Astrocyte (in vitro differentiated cells and primary cell): ENCODE results near the gene ZDHHC12. TPM values are rescaled to one million over a fixed set of nuclear protein-coding genes. Genes with fewer than 3 reads are reported as not detected.

Source experiments
- DNase-seq: peaks from one replicate; pipeline ENCODE4 v3.0.0-alpha.2; 2010; ENCODE audit warnings: low read depth
- FAIRE-seq: peaks from 2 replicates; lab custom pipeline; 2011; peaks lifted over from hg19 to GRCh38; lab: Jason Lieb, UNC
- H2AFZ ChIP-seq: 2 replicates; pipeline ENCODE4 v1.6.0; 2012; ENCODE audit warnings: low read depth, low read length, inconsistent platforms
- H3K27ac ChIP-seq: 2 replicates; pipeline ENCODE4 v1.5.1; 2011; ENCODE audit warnings: low read depth, low read length, inconsistent platforms
- H3K27me3 ChIP-seq: 2 replicates; pipeline ENCODE4 v1.6.0; 2011; ENCODE audit warnings: low read length, inconsistent platforms; ENCODE audit not compliant: insufficient read depth
- H3K36me3 ChIP-seq: 2 replicates; pipeline ENCODE4 v1.5.1; 2011; ENCODE audit warnings: low read length, inconsistent platforms; ENCODE audit not compliant: insufficient read depth
- H3K4me1 ChIP-seq: 2 replicates; pipeline ENCODE4 v1.5.1; 2011; ENCODE audit warnings: low read length, inconsistent platforms; ENCODE audit not compliant: insufficient read depth
- H3K4me2 ChIP-seq: 2 replicates; pipeline ENCODE4 v1.6.0; 2012; ENCODE audit warnings: low read length, inconsistent platforms
- H3K4me3 ChIP-seq: 2 replicates; pipeline ENCODE4 v1.5.1; 2011; ENCODE audit warnings: low read depth, mild to moderate bottlenecking, low read length, inconsistent platforms; ENCODE audit not compliant: insufficient read depth
- H3K79me2 ChIP-seq: 2 replicates; pipeline ENCODE4 v1.6.0; 2012; ENCODE audit warnings: mild to moderate bottlenecking, low read length, inconsistent platforms; ENCODE audit not compliant: insufficient read depth
- H3K9ac ChIP-seq: 2 replicates; pipeline ENCODE4 v1.6.0; 2012; ENCODE audit warnings: mild to moderate bottlenecking, low read length, inconsistent platforms
- H3K9me3 ChIP-seq: 2 replicates; pipeline ENCODE4 v1.5.1; 2012; ENCODE audit warnings: low read depth, mild to moderate bottlenecking, low read length, inconsistent platforms; ENCODE audit not compliant: insufficient read depth
- H4K20me1 ChIP-seq: 2 replicates; pipeline ENCODE4 v1.6.0; 2012; ENCODE audit warnings: low read length, inconsistent platforms; ENCODE audit not compliant: insufficient read depth
- H3K27ac Mint-ChIP-seq: one replicate; pipeline ENCODE4 v1.8.0; 2021; ENCODE audit warnings: mild to moderate bottlenecking, mixed read lengths; ENCODE audit not compliant: unreplicated experiment
- H3K27me3 Mint-ChIP-seq: one replicate; pipeline ENCODE4 v1.8.0; 2021; ENCODE audit warnings: low read depth, mixed read lengths; ENCODE audit not compliant: unreplicated experiment
- H3K36me3 Mint-ChIP-seq: one replicate; pipeline ENCODE4 v1.8.0; 2021; ENCODE audit warnings: low read depth, mixed read lengths; ENCODE audit not compliant: unreplicated experiment
- H3K4me1 Mint-ChIP-seq: one replicate; pipeline ENCODE4 v1.8.0; 2021; ENCODE audit warnings: low read depth, mixed read lengths; ENCODE audit not compliant: unreplicated experiment
- H3K4me3 Mint-ChIP-seq: one replicate; pipeline ENCODE4 v1.8.0; 2021; ENCODE audit warnings: mild to moderate bottlenecking, moderate library complexity, mixed read lengths; ENCODE audit not compliant: unreplicated experiment
- H3K9me3 Mint-ChIP-seq: one replicate; pipeline ENCODE4 v1.8.0; 2021; ENCODE audit warnings: mild to moderate bottlenecking, mixed read lengths; ENCODE audit not compliant: unreplicated experiment
- CTCF ChIP-seq: IDR thresholded peaks from 2 replicates; pipeline ENCODE4 v1.5.1; 2011; ENCODE audit warnings: low read depth, mild to moderate bottlenecking, inconsistent platforms, low read length, moderate library complexity; ENCODE audit not compliant: insufficient read depth
- EZH2 ChIP-seq: IDR thresholded peaks from 2 replicates; pipeline ENCODE4 v1.6.1; 2012; ENCODE audit warnings: mild to moderate bottlenecking, low read length, inconsistent platforms; ENCODE audit not compliant: insufficient read depth
- total RNA-seq: library from RNA; stranded (reverse); gene quantifications from 2 replicates; pipeline ENCODE4 v1.2.1, GENCODE V29; 2021

Gene ZDHHC12
- total RNA-seq, 1 donor from 2014 or later: 23.7 TPM

DNA sequence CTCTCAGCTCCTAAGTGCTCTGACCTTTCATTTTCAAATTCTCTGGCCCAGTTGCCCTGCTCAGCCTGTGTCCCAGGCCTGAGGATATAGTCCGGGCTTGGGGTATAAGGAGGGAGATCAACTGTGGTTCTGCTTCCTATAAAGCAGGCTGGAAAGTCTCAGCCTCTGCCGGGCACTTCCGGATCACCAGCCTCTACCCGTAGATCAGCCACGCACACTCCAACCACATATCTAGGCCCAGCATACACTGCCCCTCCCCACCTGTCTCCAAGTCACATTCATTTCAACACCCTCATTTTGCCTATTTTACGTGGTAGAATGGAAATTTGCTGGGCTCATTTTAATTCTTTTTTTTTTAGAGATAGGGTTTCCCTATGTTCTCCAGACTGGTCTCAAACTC lies 44.7 kb upstream of the ZDHHC12 start:
- Mint-ChIP-seq H3K27me3 (no peaks in the 10 kb centered on the region), H3K27ac (no peak overlapping the region), H3K36me3 (peaks cover 10% of the 10 kb centered on the region), H3K9me3 (no peaks in the 10 kb centered on the region), H3K4me3 (no peak overlapping the region), H3K4me1 (peaks cover 7% of the 10 kb centered on the region)
- Histone ChIP-seq H3K36me3 (no peaks in the 10 kb centered on the region), H4K20me1 (peaks cover 18% of the 10 kb centered on the region), H3K4me3 (no peak overlapping the region), H3K4me1 (peaks cover 9% of the 10 kb centered on the region), H3K27ac (no peak overlapping the region), H3K4me2 (no peak overlapping the region), H3K27me3 (no peaks in the 10 kb centered on the region), H3K79me2 (peaks cover 35% of the 10 kb centered on the region), H2AFZ (no peak overlapping the region), H3K9ac (no peak overlapping the region), H3K9me3 (no peaks in the 10 kb centered on the region)
- TF ChIP-seq CTCF: no peak
- no peak for TF ChIP-seq EZH2
- FAIRE-seq (no peak), DNase-seq (no peak)

DNA sequence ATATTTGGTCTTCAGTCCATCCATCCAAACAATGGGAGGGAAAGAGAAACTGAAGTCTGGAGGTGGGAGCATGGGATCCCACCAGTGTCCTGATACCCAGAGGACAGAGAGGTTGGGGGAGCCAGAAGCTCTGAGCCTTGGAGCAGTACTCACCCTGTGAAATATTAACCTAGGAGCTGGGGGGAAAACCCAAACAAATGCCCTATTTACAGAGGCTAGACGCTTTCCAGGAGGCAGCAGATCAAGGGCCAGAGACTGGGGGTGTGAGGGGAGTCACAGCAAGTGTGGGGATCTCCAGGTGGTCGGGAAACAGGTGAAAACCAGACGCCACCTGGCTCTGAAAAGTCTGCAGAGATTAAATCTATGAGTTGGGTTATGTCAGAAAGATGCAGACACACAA lies 41.6 kb upstream of the ZDHHC12 start:
- Histone ChIP-seq H3K27ac (no peak overlapping the region), H3K79me2 (peaks cover 27% of the 10 kb centered on the region), H3K4me2 (no peak overlapping the region), H3K4me1 (peaks cover 1% of the 10 kb centered on the region), H2AFZ (no peak overlapping the region), H3K27me3 (no peaks in the 10 kb centered on the region), H3K36me3 (no peaks in the 10 kb centered on the region), H3K4me3 (no peak overlapping the region), H3K9me3 (no peaks in the 10 kb centered on the region), H4K20me1 (peaks cover 28% of the 10 kb centered on the region), H3K9ac (no peak overlapping the region)
- peaks cover 2% of the 10 kb centered on the region for H3K4me1 Mint-ChIP-seq
- FAIRE-seq (no peak), DNase-seq (no peak)
- H3K27me3 Mint-ChIP-seq: no peaks in the 10 kb centered on the region
- no peak overlapping the region for H3K27ac Mint-ChIP-seq
- no peak overlapping the region for H3K4me3 Mint-ChIP-seq
- no peak for TF ChIP-seq EZH2
- H3K36me3 Mint-ChIP-seq: peaks cover 9% of the 10 kb centered on the region
- no peaks in the 10 kb centered on the region for H3K9me3 Mint-ChIP-seq

- Mint-ChIP-seq H3K9me3 (no peaks in the 10 kb centered on the region), H3K4me3 (no peak overlapping the region), H3K4me1 (no peaks in the 10 kb centered on the region), H3K27me3 (no peaks in the 10 kb centered on the region), H3K36me3 (peaks cover 6% of the 10 kb centered on the region), H3K27ac (no peak overlapping the region)
- no peak overlapping the region for H2AFZ ChIP-seq
- H3K36me3 ChIP-seq: no peaks in the 10 kb centered on the region
- H3K79me2 ChIP-seq: peaks cover 16% of the 10 kb centered on the region
- no peaks in the 10 kb centered on the region for H3K9me3 ChIP-seq
- no peak for FAIRE-seq
- H3K4me3 ChIP-seq: no peak overlapping the region
- no peak overlapping the region for H3K4me2 ChIP-seq
- H3K27ac ChIP-seq: no peak overlapping the region
- DNase-seq: no peak
- H3K27me3 ChIP-seq: no peaks in the 10 kb centered on the region
- no peak overlapping the region for H3K9ac ChIP-seq
- peaks cover 28% of the 10 kb centered on the region for H4K20me1 ChIP-seq
- TF ChIP-seq CTCF (no peak), EZH2 (no peak)
- no peaks in the 10 kb centered on the region for H3K4me1 ChIP-seq
Observed at GRCh38 chr9:128764361-128764760, 40.4 kb upstream of the ZDHHC12 start.
